Loucy (cell line): ENCODE measurements around the gene GCK.

ENCODE experiments used
- H2AFZ ChIP-seq: fragments of 200-600 bp; sonication (generic); 2 replicates; pipeline ENCODE4 v1.6.0; 2016; ENCODE audit warnings: antibody characterized with exemption, mild to moderate bottlenecking, low read length, moderate library complexity
- H3F3A ChIP-seq: fragments of 200-600 bp; 2 replicates; pipeline ENCODE4 v1.6.0; 2016; ENCODE audit warnings: antibody characterized with exemption, low read depth, mild to moderate bottlenecking
- H3K27me3 ChIP-seq: fragments of 200-600 bp; sonication (generic); 2 replicates; pipeline ENCODE4 v1.6.1; 2014; ENCODE audit warnings: low read length, mild to moderate bottlenecking; ENCODE audit not compliant: insufficient read depth, poor library complexity, severe bottlenecking
- H3K36me3 ChIP-seq: fragments of 200-600 bp; sonication (generic); 2 replicates; pipeline ENCODE4 v1.6.1; 2016; ENCODE audit warnings: low read length; ENCODE audit not compliant: insufficient read depth
- H3K4me1 ChIP-seq: fragments of 200-600 bp; sonication (generic); 2 replicates; pipeline ENCODE4 v1.5.1; 2014; ENCODE audit warnings: low read length, mild to moderate bottlenecking; ENCODE audit not compliant: insufficient read depth, poor library complexity, severe bottlenecking
- H3K4me2 ChIP-seq: fragments of 200-600 bp; sonication (generic); 2 replicates; pipeline ENCODE4 v1.6.0; 2014; ENCODE audit warnings: antibody characterized with exemption, low read length, low read depth, mild to moderate bottlenecking; ENCODE audit not compliant: poor library complexity, severe bottlenecking
- H3K4me3 ChIP-seq: fragments of 200-600 bp; sonication (generic); 2 replicates; pipeline ENCODE4 v1.5.1; 2014; ENCODE audit warnings: low read length, mild to moderate bottlenecking, mixed read lengths; ENCODE audit not compliant: poor library complexity, severe bottlenecking
- H3K79me2 ChIP-seq: fragments of 200-600 bp; sonication (generic); 2 replicates; pipeline ENCODE4 v1.6.1; 2014; ENCODE audit warnings: low read length; ENCODE audit not compliant: insufficient read depth
- H3K9ac ChIP-seq: fragments of 200-600 bp; sonication (generic); 2 replicates; pipeline ENCODE4 v1.6.0; 2014; ENCODE audit warnings: mild to moderate bottlenecking, low read depth, low read length, moderate library complexity; ENCODE audit not compliant: poor library complexity, severe bottlenecking
- H3K9me2 ChIP-seq: fragments of 200-600 bp; sonication (generic); replicated peaks from 2 replicates; pipeline ENCODE4 v1.6.1; 2016; ENCODE audit warnings: low read depth, low read length, mixed read lengths
- H3K9me3 ChIP-seq: fragments of 200-600 bp; sonication (generic); 2 replicates; pipeline ENCODE4 v1.6.1; 2014; ENCODE audit warnings: mild to moderate bottlenecking, antibody characterized with exemption, low read length, low read depth; ENCODE audit not compliant: insufficient read depth
- H4K20me1 ChIP-seq: fragments of 200-600 bp; sonication (generic); 2 replicates; pipeline ENCODE4 v1.6.0; 2014; ENCODE audit warnings: antibody characterized with exemption, low read length, mild to moderate bottlenecking; ENCODE audit not compliant: insufficient read depth, poor library complexity, severe bottlenecking
- EZH2phosphoT487 ChIP-seq: fragments of 200-600 bp; IDR thresholded peaks from 2 replicates; pipeline ENCODE4 v1.6.1; 2018; ENCODE audit warnings: antibody characterized with exemption, mild to moderate bottlenecking, moderate library complexity, borderline replicate concordance
- TF ChIP-seq, protein P1 (sequence below): fragments of 200-600 bp; sonication (generic); conservative IDR thresholded peaks from 2 replicates; pipeline ENCODE4 v1.5.1; 2014; ENCODE audit warnings: mild to moderate bottlenecking, antibody characterized with exemption, low read length

GCK gene

DNA sequence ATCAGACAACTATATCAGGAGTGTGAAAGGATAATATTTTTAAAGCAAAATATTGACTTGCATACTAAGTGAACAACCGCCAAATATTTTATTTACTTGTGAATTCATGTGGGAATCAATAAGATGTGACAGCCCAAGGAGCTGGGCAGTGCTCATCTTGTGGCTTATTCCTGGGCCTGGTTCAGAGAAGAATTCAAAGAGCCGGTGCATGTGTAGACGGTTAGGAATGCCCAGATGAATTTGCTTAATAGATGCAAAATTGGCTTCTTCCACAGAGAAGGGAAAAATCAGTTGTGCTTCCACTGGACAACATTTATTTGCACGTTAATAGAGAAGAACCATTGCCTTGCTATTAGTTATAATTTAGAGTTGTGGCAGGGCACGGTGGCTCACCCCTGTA lies 52.5 kb downstream of the GCK start:
- H3K9me2 ChIP-seq, result no peaks in the 10 kb centered on the region
- no peak overlapping the region for H2AFZ ChIP-seq
- H3K9me3 ChIP-seq, result no peaks in the 10 kb centered on the region
- no peaks in the 10 kb centered on the region for H3K36me3 ChIP-seq
- no peaks in the 10 kb centered on the region for H3F3A ChIP-seq
- H3K4me1 ChIP-seq, result no peaks in the 10 kb centered on the region
- TF ChIP-seq EZH2phosphoT487, result no peak
- TF ChIP-seq, protein P1, sequence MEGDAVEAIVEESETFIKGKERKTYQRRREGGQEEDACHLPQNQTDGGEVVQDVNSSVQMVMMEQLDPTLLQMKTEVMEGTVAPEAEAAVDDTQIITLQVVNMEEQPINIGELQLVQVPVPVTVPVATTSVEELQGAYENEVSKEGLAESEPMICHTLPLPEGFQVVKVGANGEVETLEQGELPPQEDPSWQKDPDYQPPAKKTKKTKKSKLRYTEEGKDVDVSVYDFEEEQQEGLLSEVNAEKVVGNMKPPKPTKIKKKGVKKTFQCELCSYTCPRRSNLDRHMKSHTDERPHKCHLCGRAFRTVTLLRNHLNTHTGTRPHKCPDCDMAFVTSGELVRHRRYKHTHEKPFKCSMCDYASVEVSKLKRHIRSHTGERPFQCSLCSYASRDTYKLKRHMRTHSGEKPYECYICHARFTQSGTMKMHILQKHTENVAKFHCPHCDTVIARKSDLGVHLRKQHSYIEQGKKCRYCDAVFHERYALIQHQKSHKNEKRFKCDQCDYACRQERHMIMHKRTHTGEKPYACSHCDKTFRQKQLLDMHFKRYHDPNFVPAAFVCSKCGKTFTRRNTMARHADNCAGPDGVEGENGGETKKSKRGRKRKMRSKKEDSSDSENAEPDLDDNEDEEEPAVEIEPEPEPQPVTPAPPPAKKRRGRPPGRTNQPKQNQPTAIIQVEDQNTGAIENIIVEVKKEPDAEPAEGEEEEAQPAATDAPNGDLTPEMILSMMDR, result no peak
- no peaks in the 10 kb centered on the region for H3K79me2 ChIP-seq
- no peak overlapping the region for H3K4me2 ChIP-seq
- H3K27me3 ChIP-seq, result no peaks in the 10 kb centered on the region
- H3K4me3 ChIP-seq, result no peak overlapping the region
- no peaks in the 10 kb centered on the region for H4K20me1 ChIP-seq
- no peak overlapping the region for H3K9ac ChIP-seq

DNA sequence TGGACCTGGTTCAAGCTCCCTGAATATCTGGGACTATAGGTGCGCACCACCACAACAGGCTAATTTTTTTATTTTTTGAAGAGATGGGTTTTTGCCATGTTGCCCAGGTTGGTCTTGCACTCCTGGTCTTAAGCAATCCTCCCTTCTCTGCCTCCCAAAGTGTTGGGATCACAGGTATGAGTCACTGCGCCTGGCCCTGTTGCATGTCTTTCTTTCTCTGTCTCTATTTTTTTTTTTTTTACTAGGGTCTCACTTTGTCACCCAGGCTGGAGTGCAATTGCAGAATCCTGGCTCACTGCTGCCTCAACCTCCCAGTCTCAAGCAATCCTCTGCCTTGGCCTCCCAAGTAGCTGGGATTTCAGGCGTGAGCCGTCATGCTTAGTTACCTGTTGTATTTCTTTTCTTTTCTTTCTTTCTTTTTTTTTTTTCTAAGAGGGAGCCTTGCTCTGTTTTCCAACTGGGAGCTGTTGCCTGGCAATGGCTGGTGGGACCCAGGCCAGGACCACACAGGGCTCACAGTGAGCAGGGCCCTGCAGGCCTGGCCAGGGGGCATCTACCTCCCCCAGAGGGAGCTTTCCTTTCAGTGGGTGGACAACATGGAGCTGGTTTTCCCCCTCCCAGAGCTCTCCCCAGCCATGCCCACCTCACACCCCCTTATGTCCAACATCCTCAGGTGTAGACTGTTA lies 54.2 kb downstream of the GCK start:
- no peaks in the 10 kb centered on the region for H3F3A ChIP-seq
- no peaks in the 10 kb centered on the region for H3K9me3 ChIP-seq
- no peaks in the 10 kb centered on the region for H3K9me2 ChIP-seq
- H4K20me1 ChIP-seq, result no peaks in the 10 kb centered on the region
- no peak overlapping the region for H3K4me3 ChIP-seq
- no peak overlapping the region for H3K9ac ChIP-seq
- TF ChIP-seq, protein P1, result no peak
- no peak for TF ChIP-seq EZH2phosphoT487
- H3K4me2 ChIP-seq, result no peak overlapping the region
- H3K36me3 ChIP-seq, result no peaks in the 10 kb centered on the region
- H2AFZ ChIP-seq, result no peak overlapping the region; the same call in 1 of the 2 replicates
- H3K27me3 ChIP-seq, result no peaks in the 10 kb centered on the region
- H3K79me2 ChIP-seq, result no peaks in the 10 kb centered on the region
- no peaks in the 10 kb centered on the region for H3K4me1 ChIP-seq

DNA sequence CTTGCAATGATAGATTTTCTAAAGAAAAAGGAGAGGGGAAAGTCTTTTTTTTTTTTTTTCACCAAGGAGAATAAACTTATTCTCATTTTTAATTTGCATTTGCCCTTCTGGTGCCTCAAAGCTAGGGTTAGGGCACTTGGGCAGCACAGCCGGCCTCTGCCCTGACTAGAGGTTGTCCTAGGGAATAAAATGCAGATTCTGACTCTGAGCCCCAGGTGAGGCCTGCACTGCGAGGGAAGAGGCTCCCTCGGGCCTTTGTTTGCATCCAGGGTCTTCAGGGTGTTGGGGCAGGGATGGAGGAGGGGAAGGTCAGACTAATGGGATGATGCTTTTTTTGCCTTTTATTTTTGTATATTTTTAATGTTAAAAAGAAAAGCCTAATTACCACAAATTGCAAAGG lies 55.9 kb downstream of the GCK start:
- no peaks in the 10 kb centered on the region for H3K9me3 ChIP-seq
- H3K4me2 ChIP-seq, result no peak overlapping the region
- H3K27me3 ChIP-seq, result no peaks in the 10 kb centered on the region
- H3K36me3 ChIP-seq, result no peaks in the 10 kb centered on the region
- no peaks in the 10 kb centered on the region for H3K79me2 ChIP-seq
- H3K4me1 ChIP-seq, result peaks cover 12% of the 10 kb centered on the region
- no peak for TF ChIP-seq EZH2phosphoT487
- TF ChIP-seq, protein P1, result no peak
- H3K9me2 ChIP-seq, result no peaks in the 10 kb centered on the region
- H3K4me3 ChIP-seq, result no peak overlapping the region
- no peak overlapping the region for H2AFZ ChIP-seq
- H3K9ac ChIP-seq, result no peak overlapping the region
- H3F3A ChIP-seq, result no peaks in the 10 kb centered on the region
- no peaks in the 10 kb centered on the region for H4K20me1 ChIP-seq
